NCI-H2171 (cell line): Measurements from ENCODE around the gene IFI27L2.

Source experiments
- DNase-seq: peaks from one replicate; lab custom pipeline; 2025; lab: John Stamatoyannopoulos, UW

IFI27L2 gene

GRCh38 chr14:94123296-94123695 is 6.1 kb downstream of the IFI27L2 start:
- no peak for DNase-seq

- no peak for DNase-seq
Measured at GRCh38 chr14:94122438-94122837, 7.0 kb downstream of the IFI27L2 start.

DNA sequence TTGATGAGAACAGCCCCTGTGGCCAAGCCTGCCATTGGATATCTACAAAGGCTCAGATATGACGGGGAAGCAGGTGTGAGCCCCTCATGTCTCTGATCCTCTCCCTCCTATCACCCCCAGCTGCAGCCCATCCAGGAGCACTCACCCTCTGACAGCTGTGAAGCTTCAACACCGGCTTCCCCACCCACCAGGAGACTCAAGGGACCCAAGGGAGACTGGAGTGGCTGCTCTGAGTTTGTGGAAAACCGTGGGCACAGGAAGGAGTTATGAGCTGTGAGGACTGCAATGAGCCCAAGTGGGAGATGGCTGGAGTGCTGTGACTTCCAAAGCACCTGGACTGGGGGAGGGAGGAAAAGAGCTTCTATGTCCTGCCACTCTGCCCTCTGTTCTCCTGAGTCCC is 7.9 kb downstream of the IFI27L2 start:
- DNase-seq, result no peak

GRCh38 chr14:94120667-94121340 is 8.6 kb downstream of the IFI27L2 start:
- DNase-seq, result no peak

- DNase-seq, result no peak
Measured at GRCh38 chr14:94119071-94119470, 10.3 kb downstream of the IFI27L2 start.

- no peak for DNase-seq
Measured at GRCh38 chr14:94117856-94118255, 11.5 kb downstream of the IFI27L2 start.

DNA sequence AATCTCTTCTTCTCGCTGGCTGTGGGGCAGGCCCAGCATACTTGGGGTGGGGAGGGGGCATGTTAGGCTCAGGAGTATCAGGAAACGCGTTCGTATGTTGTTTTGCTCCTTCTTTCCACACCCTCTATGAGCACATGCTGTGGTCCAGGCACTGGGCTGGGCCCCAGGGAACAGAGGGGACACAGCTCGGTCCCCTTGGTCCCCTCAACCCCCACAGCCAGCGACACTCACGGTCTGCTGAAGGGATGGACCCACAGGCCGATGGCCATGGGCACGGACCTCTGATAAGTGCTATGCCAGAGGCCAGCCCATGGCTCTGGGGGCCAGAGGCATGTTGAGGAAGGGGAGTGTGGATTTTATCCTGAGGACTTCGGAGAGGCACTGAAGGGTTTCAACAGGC is 12.7 kb downstream of the IFI27L2 start:
- no peak for DNase-seq

DNA sequence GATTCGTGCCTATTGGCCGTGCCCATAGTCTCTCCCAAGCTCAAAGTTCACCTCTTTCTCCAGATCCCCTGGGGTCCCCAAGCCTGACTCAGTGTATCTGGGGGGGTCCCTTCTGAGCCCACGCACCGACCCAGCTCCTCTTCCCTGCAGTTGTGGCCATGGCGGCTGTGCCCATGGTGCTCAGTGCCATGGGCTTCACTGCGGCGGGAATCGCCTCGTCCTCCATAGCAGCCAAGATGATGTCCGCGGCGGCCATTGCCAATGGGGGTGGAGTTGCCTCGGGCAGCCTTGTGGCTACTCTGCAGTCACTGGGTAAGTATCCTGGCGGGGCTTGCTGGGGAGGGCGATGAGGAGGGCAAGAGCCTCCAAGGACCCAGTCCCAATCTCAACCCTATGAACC is 13.8 kb downstream of the IFI27L2 start:
- DNase-seq, result no peak

- DNase-seq, result no peak
Measured at GRCh38 chr14:94115058-94115591, 14.3 kb downstream of the IFI27L2 start.

DNA sequence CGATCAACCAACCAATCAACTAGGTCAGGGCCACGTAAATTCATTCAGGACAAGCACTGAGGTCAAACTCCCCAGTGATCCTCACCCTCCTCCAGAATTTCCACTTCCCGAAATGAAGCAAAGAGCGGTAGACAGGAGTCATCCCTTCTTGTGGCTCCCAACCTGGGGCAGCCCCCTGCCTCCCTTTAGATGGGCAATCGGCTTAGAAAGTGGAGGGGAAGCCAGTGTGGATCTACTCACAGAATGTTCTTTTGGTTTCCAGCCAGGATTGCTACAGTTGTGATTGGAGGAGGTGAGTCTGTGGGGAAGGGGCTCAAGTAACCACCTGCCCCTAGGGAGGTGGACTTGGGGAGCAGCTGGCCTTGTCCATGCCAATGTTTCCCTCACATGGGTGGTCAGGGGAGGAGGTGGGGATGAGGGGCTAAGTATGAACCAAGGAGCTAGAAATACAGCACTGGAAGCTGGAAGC is 14.8 kb downstream of the IFI27L2 start:
- DNase-seq, result no peak

GRCh38 chr14:94113908-94114588 is 15.4 kb downstream of the IFI27L2 start:
- DNase-seq, result no peak

- DNase-seq, result no peak
Measured at GRCh38 chr14:94113490-94113889, 15.9 kb downstream of the IFI27L2 start.

DNA sequence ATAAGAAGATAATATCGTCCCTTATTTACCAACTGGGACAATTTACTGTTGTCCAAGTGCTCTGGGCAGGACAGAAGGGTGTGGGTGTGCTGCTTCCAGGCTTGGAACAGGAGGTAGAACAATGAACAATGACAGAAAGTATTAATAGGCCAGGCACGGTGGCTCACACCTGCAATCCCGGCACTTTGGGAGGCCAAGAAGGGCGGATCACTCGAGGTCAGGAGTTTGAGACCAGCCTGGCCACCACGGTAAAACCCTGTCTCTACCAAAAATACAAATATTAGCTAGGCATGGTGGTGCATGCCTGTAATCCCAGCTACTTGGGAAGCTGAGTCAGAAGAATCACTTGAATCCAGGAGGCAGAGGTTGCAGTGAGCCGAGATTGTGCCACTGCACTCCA is 16.3 kb downstream of the IFI27L2 start:
- DNase-seq, result no peak

- no peak for DNase-seq
Measured at GRCh38 chr14:94112513-94113063, 16.8 kb downstream of the IFI27L2 start.

DNA sequence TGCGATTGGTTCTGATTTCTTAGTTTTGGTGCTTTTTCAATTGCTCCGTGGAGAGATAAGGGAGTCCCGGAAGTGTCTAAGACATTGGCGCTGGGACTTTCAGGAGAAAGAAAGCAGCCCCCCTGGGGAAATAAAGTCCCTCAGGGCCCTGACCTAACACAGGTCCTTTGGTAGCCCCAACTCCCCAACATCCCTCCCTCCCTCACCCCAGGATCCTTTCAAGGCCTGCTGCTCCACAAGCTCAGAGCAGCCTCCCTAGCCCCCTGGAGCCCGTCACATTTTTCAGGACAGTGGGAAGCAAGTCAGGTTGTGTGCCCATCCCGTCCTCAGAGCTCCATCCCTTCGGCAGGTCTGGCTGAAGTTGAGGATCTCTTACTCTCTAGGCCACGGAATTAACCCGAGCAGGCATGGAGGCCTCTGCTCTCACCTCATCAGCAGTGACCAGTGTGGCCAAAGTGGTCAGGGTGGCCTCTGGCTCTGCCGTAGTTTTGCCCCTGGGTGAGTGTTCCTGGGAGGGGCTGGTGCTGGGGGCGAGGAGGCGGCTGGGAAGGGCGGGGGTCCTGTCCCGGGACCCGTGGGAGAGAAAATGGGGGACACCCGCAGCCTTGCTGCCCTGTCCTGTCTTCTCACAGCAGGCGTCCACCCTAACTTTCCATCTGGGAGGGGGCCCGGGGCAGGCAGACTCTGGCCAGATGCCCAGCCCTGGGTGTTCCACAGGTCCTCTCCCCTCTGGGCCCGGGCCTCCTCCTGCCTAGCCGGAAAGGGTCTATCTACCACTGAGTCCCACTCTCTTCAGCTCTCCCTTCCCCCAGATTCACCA is 17.9 kb downstream of the IFI27L2 start:
- DNase-seq, result no peak

DNA sequence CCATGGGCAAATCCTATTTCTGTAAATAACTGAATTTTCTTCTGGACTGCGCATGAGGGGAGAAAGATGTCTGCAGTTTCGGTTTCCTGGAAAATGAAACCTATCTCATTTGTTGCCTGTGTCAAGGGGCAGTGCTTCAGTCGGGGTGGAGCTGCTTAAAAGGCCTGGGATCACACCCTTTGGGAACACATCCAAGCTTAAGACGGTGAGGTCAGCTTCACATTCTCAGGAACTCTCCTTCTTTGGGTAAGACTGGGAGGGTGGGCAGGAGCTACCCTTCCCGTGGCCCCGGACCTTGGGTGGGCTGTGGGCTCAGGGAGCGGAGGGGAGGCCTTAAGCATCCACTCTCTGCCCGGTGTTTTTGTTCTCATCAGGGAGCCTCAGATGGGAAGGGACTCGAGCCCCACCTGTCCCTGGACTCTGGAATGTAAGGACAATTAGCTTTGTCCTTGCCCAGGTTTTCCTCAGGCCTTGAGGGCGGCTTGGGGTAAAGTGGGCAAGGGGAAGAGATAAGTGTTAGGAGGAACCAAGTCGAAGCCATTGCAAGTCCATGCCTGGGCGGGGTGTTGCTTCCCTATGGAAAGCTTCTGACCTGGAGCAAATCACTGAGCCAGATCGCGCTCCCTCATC is 18.7 kb downstream of the IFI27L2 start, which contains the start of gene IFI27:
Gene IFI27 (plus strand): TSS at position 185 of the 630 bp plus-strand sequence.
- no peak for DNase-seq

GRCh38 chr14:94109915-94110250 is 19.5 kb downstream of the IFI27L2 start:
- DNase-seq, result no peak

GRCh38 chr14:94104731-94105130 is 24.7 kb downstream of the IFI27L2 start:
- DNase-seq, result no peak

DNA sequence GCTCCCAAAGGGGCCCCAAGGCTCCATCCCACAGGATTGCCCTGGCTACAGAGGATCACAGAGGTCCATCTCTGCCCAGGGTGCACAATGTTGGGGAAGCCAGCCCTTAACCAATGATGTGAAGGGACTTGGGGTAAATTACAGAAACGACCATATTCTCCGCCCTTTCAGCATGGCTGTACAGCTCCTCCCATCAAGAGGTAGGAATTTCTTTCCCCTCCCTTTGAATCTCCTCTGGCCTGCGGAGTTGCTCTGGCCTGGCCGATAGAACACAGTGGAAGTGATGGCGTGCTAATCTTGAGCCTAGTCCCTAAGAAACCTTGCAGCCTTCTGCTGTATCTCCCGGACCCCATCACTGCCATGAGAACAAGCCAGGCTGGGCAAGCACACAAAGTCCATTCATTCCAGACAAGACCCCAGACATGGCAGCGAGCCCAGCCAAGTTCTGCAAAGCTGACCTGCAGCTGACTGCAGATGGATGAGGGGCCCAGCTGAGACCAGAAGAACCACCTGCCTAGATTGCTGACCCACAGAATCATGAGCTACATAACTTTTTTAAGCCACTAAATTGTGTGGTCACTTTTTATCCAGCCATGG is 25.8 kb downstream of the IFI27L2 start:
- no peak for DNase-seq

GRCh38 chr14:94102768-94103482 is 26.5 kb downstream of the IFI27L2 start:
- no peak for DNase-seq

DNA sequence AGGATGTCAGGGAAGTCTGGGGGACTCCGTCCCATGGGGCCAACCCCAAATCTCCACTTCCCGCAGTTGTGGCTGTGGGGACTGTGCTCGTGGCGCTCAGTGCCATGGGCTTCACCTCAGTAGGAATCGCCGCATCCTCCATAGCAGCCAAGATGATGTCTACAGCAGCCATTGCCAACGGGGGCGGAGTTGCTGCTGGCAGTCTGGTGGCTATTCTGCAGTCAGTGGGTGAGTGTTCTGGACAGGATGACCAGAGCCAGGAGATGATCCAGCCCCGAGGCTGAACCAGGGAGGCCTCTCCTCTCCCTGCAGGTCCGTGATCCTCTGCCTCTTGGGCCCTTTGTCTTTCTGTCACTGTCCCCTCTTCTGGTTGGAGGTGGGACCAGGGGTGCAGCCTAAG is 27.7 kb downstream of the IFI27L2 start:
- DNase-seq, result no peak
